Chondrocyte (in vitro differentiated cells): ENCODE measurements around the gene SLC30A7. TPM values are rescaled to one million over a fixed set of nuclear protein-coding genes. Genes with fewer than 3 reads are reported as not detected.
A peak's percentile ranks its signal among the peaks of the same experiment; 100 is the strongest.

Source experiments
- DNase-seq: peaks from one replicate; pipeline ENCODE4 v3.0.0; 2021; ENCODE audit warnings: mixed read lengths, low spot score
- H3K27ac Mint-ChIP-seq: one replicate; pipeline ENCODE4 v1.8.0; 2021; ENCODE audit warnings: mild to moderate bottlenecking, moderate library complexity, mixed read lengths; ENCODE audit not compliant: unreplicated experiment
- H3K27me3 Mint-ChIP-seq: 2 replicates; pipeline ENCODE4 v1.8.0; 2021; ENCODE audit warnings: low read depth, mixed read lengths
- H3K36me3 Mint-ChIP-seq: 2 replicates; pipeline ENCODE4 v1.8.0; 2021; ENCODE audit warnings: low read depth, mixed read lengths
- H3K4me1 Mint-ChIP-seq: 2 replicates; pipeline ENCODE4 v1.8.0; 2021; ENCODE audit warnings: low read depth, mild to moderate bottlenecking, mixed read lengths
- H3K4me3 Mint-ChIP-seq: one replicate; pipeline ENCODE4 v1.8.0; 2021; ENCODE audit warnings: mild to moderate bottlenecking, moderate library complexity, mixed read lengths; ENCODE audit not compliant: unreplicated experiment
- H3K9me3 Mint-ChIP-seq: 2 replicates; pipeline ENCODE4 v1.8.0; 2021; ENCODE audit warnings: low read depth, mixed read lengths
- total RNA-seq: library from RNA; stranded (reverse); gene quantifications from 3 replicates; pipeline ENCODE4 v1.2.1, GENCODE V29; 2021
- TF ChIP-seq, protein P1 (sequence below): fragments of 200-600 bp; sonication (generic); IDR thresholded peaks from 2 replicates; pipeline ENCODE4 v1.5.0; 2021; ENCODE audit warnings: antibody characterized with exemption, mild to moderate bottlenecking, moderate library complexity

SLC30A7 gene
- total RNA-seq, 1 donor from 2014 or later, result 46.1 TPM

DNA sequence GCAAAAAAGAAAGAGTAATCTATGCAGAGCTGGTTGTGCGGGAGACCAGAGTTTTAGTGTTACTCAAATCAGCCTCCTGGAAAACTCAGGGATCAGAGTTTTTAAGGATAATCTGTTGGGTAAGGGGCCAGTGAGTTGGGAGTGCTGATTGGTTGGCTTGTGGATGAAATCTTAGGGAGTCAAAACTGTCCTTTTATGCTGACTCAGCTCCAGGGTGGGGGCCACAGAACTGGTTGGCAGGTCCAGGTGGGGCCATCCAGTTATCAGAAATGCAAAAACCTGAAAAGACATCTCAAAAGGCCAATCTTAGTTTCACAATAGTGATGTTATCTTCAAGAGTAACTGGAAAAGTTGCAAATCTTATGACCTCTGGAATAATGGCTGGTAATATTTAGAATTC, 4.5 kb upstream of the SLC30A7 start:
- peaks cover 4% of the 10 kb centered on the region for H3K36me3 Mint-ChIP-seq
- peaks cover 22% of the 10 kb centered on the region for H3K4me1 Mint-ChIP-seq

DNA sequence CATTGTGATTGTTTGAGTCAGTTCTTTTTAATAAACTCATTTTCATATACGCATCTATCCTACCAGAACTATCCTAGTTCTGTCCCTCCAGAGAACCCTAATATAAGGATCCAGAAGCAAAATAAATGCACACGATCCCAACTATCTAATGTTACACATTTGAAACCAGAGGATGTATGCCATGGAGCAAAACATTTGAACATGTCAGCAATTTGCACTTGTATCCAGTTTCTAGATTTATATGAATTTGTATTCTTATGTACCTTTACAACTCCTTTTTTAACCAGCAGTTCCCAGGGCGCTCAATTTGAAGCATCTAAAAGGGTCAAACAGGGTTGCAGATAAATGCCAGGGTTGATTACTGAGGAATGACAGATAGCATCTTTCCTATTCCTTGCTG, 3.3 kb upstream of the SLC30A7 start:
- TF ChIP-seq, protein P1, sequence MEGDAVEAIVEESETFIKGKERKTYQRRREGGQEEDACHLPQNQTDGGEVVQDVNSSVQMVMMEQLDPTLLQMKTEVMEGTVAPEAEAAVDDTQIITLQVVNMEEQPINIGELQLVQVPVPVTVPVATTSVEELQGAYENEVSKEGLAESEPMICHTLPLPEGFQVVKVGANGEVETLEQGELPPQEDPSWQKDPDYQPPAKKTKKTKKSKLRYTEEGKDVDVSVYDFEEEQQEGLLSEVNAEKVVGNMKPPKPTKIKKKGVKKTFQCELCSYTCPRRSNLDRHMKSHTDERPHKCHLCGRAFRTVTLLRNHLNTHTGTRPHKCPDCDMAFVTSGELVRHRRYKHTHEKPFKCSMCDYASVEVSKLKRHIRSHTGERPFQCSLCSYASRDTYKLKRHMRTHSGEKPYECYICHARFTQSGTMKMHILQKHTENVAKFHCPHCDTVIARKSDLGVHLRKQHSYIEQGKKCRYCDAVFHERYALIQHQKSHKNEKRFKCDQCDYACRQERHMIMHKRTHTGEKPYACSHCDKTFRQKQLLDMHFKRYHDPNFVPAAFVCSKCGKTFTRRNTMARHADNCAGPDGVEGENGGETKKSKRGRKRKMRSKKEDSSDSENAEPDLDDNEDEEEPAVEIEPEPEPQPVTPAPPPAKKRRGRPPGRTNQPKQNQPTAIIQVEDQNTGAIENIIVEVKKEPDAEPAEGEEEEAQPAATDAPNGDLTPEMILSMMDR, result no peak
- no peak overlapping the region for H3K27ac Mint-ChIP-seq

More for the DNA sequence above, 4.5 kb upstream of the SLC30A7 start:
- H3K9me3 Mint-ChIP-seq, result no peaks in the 10 kb centered on the region
- TF ChIP-seq, protein P1, result no peak
- H3K27me3 Mint-ChIP-seq, result no peaks in the 10 kb centered on the region
- H3K4me3 Mint-ChIP-seq, result no peak overlapping the region
- H3K27ac Mint-ChIP-seq, result no peak overlapping the region
- DNase-seq, result no peak

DNA sequence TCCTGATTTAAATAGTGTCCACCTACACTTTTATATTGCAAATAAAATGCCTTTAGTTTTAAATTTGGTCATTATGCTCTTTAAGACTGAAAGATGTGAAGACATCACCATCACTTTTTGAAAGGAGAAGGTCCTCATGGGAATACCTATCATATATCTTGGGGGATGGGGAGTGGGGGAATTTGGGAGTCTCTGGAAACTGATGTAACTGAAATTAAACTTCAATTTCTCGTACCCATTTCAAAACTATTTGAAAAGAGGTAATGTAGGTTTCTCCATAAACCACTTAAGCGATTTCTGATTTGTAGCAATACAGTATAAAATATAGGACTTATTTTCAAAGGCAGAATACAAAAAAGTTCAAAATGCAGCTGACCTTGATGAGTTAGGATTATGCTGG, 2.2 kb upstream of the SLC30A7 start:
- Mint-ChIP-seq H3K4me1 (peaks cover 38% of the 10 kb centered on the region), H3K36me3 (peaks cover 3% of the 10 kb centered on the region), H3K4me3 (peak overlapping the region; percentile 100), H3K27me3 (no peaks in the 10 kb centered on the region), H3K27ac (peak overlapping the region; percentile 66), H3K9me3 (no peaks in the 10 kb centered on the region)
- TF ChIP-seq, protein P1, result no peak
- DNase-seq, result no peak

More for the DNA sequence above, 3.3 kb upstream of the SLC30A7 start:
- H3K9me3 Mint-ChIP-seq, result no peaks in the 10 kb centered on the region
- H3K27me3 Mint-ChIP-seq, result no peaks in the 10 kb centered on the region
- no peak for DNase-seq
- H3K36me3 Mint-ChIP-seq, result peaks cover 3% of the 10 kb centered on the region
- no peak overlapping the region for H3K4me3 Mint-ChIP-seq
- peaks cover 31% of the 10 kb centered on the region for H3K4me1 Mint-ChIP-seq

DNA sequence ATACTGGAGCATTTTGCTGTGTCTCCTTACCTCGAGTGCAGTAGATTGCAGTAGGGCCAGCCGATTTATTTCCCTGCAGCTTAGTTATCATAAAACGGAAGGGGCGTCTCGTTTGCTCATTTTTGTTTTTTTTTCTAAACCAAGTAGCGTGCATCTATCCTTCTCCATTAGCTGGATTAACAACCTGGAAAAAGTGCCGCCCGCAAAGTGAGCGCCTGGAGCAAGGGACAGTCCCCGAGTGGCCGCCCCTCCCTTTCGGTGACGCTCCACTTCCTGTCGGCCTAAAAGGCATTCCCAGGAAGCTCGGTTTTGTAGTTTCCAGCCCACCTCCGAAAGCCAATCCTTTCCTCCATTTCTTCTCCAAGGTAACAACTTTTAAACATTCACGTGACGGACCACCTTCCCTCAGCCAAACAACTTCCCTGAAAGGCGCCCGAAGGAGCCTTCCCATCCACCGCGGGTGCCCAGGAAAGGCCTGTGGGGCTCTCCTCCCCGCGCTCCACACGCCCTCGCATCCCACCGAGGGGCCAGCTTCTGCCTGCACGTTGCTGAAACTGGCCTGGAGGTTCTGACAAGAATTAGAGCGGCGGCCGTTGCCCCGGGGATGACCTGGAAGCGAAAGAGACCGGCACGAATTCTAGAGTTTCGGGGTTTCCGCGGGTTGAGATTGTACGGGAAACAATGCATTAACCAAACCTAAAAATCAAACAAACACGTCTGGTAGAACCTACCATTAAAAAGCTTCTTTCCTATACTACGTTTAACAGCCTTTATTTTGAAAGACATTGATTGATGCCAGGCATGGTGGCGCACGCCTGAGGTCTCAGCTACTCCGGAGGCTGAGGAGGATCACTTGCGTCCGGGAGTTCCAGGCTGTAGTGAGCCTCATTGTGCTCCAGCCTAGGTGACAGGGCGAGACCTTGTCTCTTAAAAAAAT, 1.0 kb upstream of the SLC30A7 start, which contains the start of gene EXTL2:
Gene EXTL2, minus strand, starts transcription at position 240 of the 937 bp plus-strand sequence. CDS start 6,085 bp downstream, outside the sequence.
- peaks cover 6% of the 10 kb centered on the region for H3K36me3 Mint-ChIP-seq
- no peaks in the 10 kb centered on the region for H3K9me3 Mint-ChIP-seq
- H3K4me3 Mint-ChIP-seq, result peak within 1 kb of the TSS; percentile 100
- peaks cover 38% of the 10 kb centered on the region for H3K4me1 Mint-ChIP-seq
- TF ChIP-seq, protein P1, result no peak
- DNase-seq, result peak; percentile 90
- H3K27ac Mint-ChIP-seq, result peak within 1 kb of the TSS; percentile 100
- H3K27me3 Mint-ChIP-seq, result no peaks in the 10 kb centered on the region

DNA sequence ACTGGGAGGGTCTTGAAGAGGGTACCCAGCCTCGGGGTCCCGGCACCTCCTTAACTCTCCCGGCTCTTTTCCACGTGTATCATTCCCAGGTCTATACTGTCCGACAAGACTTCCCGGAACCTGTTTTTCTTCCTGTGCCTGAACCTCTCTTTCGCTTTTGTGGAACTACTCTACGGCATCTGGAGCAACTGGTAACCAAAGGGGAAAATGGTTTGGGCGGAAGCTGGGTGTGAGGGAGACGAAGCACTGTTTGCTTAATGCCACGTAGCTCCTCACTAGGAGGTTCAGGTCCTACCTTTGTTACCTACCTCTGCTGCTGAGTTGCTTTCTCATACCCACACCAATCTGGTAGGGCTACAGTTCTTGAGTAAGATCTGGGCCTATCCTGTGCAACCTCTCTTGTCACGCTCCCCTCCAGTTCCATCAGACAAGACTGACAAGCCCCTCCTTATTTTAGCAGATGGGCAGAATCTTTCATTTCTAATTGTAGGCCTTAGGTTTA, 642 bp downstream of the SLC30A7 start:
- no peaks in the 10 kb centered on the region for H3K27me3 Mint-ChIP-seq
- H3K4me3 Mint-ChIP-seq, result peak overlapping the region; percentile 100
- H3K9me3 Mint-ChIP-seq, result no peaks in the 10 kb centered on the region
- H3K27ac Mint-ChIP-seq, result peak overlapping the region; percentile 100
- peaks cover 3% of the 10 kb centered on the region for H3K36me3 Mint-ChIP-seq
- TF ChIP-seq, protein P1, result no peak
- H3K4me1 Mint-ChIP-seq, result peaks cover 38% of the 10 kb centered on the region
- no peak for DNase-seq
